ENCODE measurements around the gene FAM163B. TPM values are rescaled to one million over a fixed set of nuclear protein-coding genes. Genes with fewer than 3 reads are reported as not detected.

Gene FAM163B
- total and polyA plus RNA-seq, 2 donors from 2014 or later = 0.54 TPM; not detected in 1

DNA sequence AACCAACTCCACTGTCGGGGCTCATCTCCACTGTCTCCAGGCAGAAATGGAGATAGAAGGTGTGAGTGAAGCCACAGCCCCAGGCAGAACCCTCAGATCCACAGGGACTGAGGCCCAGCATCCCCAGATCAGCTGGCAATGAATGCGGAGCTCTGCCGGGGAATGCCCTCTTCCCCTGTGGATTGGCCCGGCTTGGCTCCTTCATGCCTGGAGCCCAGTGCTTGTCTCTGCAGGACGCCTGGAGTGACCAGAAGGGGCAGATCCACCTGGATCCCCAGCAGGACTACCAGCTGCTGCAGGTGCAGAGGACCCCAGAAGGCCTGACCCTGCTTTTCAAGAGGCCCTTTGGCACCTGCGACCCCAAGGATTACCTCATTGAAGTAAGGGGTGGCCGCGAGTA lies 30.4 kb upstream of the FAM163B start:
- Histone ChIP-seq H3K9me3 (ENCODE audit: control insufficient read depth in 2 of 3, insufficient read depth in 1 of 3, low read length in 3 of 3) (no peaks in the 10 kb centered on the region), H3K4me1 (ENCODE audit: control insufficient read depth in 2 of 3, insufficient read depth in 2 of 3, low read depth in 1 of 3, low read length in 3 of 3) (peaks cover 0 to 4% (median 0%) of the 10 kb centered on the region in 3 donors), H3K27me3 (ENCODE audit: control insufficient read depth, insufficient read depth, low read length) (no peaks in the 10 kb centered on the region), H3K36me3 (ENCODE audit: control insufficient read depth in 2 of 3, insufficient read depth in 3 of 3, low read length in 3 of 3) (no peaks in the 10 kb centered on the region), H3K9ac (ENCODE audit: low read length in 3 of 3) (no peak overlapping the region), H3K27ac (ENCODE audit: low read depth in 2 of 2, low read length in 2 of 2) (no peak overlapping the region), H3K4me3 (ENCODE audit: low read length in 3 of 3) (no peak overlapping the region)
- intact Hi-C loops (cut with DNase I) = no loop called here
- no peak for FAIRE-seq
- TF ChIP-seq, protein P1, sequence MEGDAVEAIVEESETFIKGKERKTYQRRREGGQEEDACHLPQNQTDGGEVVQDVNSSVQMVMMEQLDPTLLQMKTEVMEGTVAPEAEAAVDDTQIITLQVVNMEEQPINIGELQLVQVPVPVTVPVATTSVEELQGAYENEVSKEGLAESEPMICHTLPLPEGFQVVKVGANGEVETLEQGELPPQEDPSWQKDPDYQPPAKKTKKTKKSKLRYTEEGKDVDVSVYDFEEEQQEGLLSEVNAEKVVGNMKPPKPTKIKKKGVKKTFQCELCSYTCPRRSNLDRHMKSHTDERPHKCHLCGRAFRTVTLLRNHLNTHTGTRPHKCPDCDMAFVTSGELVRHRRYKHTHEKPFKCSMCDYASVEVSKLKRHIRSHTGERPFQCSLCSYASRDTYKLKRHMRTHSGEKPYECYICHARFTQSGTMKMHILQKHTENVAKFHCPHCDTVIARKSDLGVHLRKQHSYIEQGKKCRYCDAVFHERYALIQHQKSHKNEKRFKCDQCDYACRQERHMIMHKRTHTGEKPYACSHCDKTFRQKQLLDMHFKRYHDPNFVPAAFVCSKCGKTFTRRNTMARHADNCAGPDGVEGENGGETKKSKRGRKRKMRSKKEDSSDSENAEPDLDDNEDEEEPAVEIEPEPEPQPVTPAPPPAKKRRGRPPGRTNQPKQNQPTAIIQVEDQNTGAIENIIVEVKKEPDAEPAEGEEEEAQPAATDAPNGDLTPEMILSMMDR (IDR thresholded peaks at IDR 0.05; ENCODE audit: borderline replicate concordance, extremely low read depth, insufficient read depth) = no peak
- DNase-seq = peak in 1 of 5 donors; percentile 50

DNA sequence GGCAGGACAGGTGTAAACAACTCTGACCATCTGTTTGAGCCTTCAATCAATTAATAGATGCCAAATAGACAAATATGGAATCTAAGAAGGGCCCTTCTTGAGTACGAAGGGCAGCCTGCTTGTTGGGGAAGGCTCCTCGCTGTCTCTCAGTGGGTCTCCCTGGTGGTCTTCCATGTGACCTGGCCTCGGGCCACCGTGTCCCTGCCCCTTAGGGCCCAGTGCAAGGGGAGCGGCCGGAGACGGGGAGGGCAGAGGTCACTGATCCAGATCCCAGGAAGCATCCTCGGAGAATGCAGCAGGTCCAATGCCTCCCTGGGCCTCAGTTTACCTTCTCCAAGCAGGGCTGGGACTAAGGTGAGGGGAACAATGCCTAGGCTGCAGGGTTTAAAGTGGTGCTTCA lies 29.5 kb upstream of the FAM163B start:
- peaks cover 0 to 7% (median 0%) of the 10 kb centered on the region in 3 donors for H3K4me1 ChIP-seq (ENCODE audit: control insufficient read depth in 2 of 3, insufficient read depth in 2 of 3, low read depth in 1 of 3, low read length in 3 of 3)
- FAIRE-seq (no peak), DNase-seq (peak in 1 of 5 donors; percentile 41)
- intact Hi-C loops (cut with DNase I) = no loop called here
- H3K4me3 ChIP-seq (ENCODE audit: low read length in 3 of 3) = no peak overlapping the region
- H3K9ac ChIP-seq (ENCODE audit: low read length in 3 of 3) = no peak overlapping the region
- H3K27ac ChIP-seq (ENCODE audit: low read depth in 2 of 2, low read length in 2 of 2) = no peak overlapping the region
- H3K9me3 ChIP-seq (ENCODE audit: control insufficient read depth in 2 of 3, insufficient read depth in 1 of 3, low read length in 3 of 3) = no peaks in the 10 kb centered on the region
- TF ChIP-seq, protein P1 (IDR thresholded peaks at IDR 0.05; ENCODE audit: borderline replicate concordance, extremely low read depth, insufficient read depth) = no peak
- no peaks in the 10 kb centered on the region for H3K27me3 ChIP-seq (ENCODE audit: control insufficient read depth, insufficient read depth, low read length)
- H3K36me3 ChIP-seq (ENCODE audit: control insufficient read depth in 2 of 3, insufficient read depth in 3 of 3, low read length in 3 of 3) = no peaks in the 10 kb centered on the region

DNA sequence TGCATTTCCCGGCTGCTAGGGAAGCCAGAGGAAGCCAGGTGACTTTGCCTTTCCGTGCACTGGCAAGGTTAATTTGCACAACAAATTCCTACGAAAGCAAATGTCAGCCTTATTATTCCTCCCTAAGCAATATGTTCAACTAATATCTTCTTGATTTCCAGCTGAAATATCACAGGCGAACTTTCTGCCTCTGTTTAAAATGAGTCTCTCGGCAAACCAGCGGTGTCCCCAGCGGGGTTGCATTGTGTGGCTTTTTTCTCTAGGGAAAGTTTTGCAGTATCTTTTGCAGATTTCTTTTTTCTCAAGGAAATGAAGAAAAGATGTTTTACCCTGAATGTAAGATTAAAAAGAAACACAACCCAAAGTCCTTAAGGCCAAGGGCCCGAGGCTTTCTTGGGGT lies 28.9 kb upstream of the FAM163B start:
- H3K27ac ChIP-seq (ENCODE audit: low read depth in 2 of 2, low read length in 2 of 2) = no peak overlapping the region
- H3K4me1 ChIP-seq (ENCODE audit: control insufficient read depth in 2 of 3, insufficient read depth in 2 of 3, low read depth in 1 of 3, low read length in 3 of 3) = peaks cover 0 to 7% (median 0%) of the 10 kb centered on the region in 3 donors
- no peaks in the 10 kb centered on the region for H3K36me3 ChIP-seq (ENCODE audit: control insufficient read depth in 2 of 3, insufficient read depth in 3 of 3, low read length in 3 of 3)
- TF ChIP-seq, protein P1 (IDR thresholded peaks at IDR 0.05; ENCODE audit: borderline replicate concordance, extremely low read depth, insufficient read depth) = no peak
- no peak overlapping the region for H3K9ac ChIP-seq (ENCODE audit: low read length in 3 of 3)
- DNase-seq = peak in 1 of 5 donors; percentile 18
- H3K9me3 ChIP-seq (ENCODE audit: control insufficient read depth in 2 of 3, insufficient read depth in 1 of 3, low read length in 3 of 3) = no peaks in the 10 kb centered on the region
- no peaks in the 10 kb centered on the region for H3K27me3 ChIP-seq (ENCODE audit: control insufficient read depth, insufficient read depth, low read length)
- FAIRE-seq = no peak
- intact Hi-C loops (cut with DNase I) = no loop called here
- H3K4me3 ChIP-seq (ENCODE audit: low read length in 3 of 3) = no peak overlapping the region

Measured in kidney (tissue), 14 donors.